ENCODE data around the gene YARS1. TPM values are rescaled to one million over a fixed set of nuclear protein-coding genes. Genes with fewer than 3 reads are reported as not detected.

The YARS1 gene
- total and polyA plus RNA-seq, 2 of the 13 experiments (the other 11 are each of a cell fraction or from before 2014, with no cell fraction given): 50.1 to 113 TPM

DNA sequence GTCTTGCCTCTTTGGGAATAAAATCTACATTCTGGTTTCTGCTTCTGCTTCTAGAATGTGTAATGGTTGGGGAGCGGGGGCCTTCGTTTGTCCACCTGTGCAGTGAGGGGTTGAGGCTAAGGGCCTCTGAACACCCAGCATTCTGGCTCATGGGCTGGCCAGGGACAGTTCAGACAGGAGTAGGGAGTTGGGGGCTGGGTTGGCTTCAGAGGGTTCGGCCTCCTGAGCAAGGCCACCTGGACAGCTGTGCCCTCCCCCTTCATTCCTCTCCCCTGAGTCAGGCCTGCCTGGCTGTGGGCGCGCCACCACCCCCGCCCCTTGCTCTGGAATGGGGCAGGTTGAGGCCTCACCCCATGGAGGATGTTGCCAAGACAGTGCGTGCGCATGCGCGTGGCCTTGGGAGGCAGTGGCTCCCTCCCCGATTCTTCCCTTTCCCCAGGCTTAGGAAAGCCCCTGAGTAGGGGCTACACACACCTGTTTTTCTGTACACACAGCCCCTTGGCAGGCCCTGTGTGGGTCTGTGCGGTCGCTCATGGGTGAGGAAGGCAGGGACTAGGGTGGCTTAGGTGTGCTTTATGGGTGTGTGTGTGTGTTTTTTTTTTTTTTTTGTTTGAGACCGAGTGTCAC is 57.0 kb downstream of the YARS1 start (continued):
- TF ChIP-seq, protein P1, sequence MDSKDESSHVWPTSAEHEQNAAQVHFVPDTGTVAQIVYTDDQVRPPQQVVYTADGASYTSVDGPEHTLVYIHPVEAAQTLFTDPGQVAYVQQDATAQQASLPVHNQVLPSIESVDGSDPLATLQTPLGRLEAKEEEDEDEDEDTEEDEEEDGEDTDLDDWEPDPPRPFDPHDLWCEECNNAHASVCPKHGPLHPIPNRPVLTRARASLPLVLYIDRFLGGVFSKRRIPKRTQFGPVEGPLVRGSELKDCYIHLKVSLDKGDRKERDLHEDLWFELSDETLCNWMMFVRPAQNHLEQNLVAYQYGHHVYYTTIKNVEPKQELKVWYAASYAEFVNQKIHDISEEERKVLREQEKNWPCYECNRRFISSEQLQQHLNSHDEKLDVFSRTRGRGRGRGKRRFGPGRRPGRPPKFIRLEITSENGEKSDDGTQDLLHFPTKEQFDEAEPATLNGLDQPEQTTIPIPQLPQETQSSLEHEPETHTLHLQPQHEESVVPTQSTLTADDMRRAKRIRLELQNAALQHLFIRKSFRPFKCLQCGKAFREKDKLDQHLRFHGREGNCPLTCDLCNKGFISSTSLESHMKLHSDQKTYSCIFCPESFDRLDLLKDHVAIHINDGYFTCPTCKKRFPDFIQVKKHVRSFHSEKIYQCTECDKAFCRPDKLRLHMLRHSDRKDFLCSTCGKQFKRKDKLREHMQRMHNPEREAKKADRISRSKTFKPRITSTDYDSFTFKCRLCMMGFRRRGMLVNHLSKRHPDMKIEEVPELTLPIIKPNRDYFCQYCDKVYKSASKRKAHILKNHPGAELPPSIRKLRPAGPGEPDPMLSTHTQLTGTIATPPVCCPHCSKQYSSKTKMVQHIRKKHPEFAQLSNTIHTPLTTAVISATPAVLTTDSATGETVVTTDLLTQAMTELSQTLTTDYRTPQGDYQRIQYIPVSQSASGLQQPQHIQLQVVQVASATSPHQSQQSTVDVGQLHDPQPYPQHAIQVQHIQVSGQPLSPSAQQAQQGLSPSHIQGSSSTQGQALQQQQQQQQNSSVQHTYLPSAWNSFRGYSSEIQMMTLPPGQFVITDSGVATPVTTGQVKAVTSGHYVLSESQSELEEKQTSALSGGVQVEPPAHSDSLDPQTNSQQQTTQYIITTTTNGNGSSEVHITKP (CRISPR knock-in tag; IDR thresholded peaks at IDR 0.05; ENCODE audit: low read depth): peak; percentile 60; the same call in 1 of the 2 replicates
- TF ChIP-seq ZNF672 (CRISPR knock-in tag; IDR thresholded peaks at IDR 0.05) (no peak), FIP1L1 (IDR thresholded peaks at IDR 0.05; ENCODE audit: borderline replicate concordance, insufficient read depth, low read depth, low read length) (0 out of 2 replicates have a peak, but pooled peaks have one; percentile 64), REL (CRISPR knock-in tag; conservative IDR thresholded peaks at IDR 0.05) (no peak), AGO1 (IDR thresholded peaks at IDR 0.05; ENCODE audit: low read depth, low read length, poor library complexity, severe bottlenecking) (peak; percentile 33), MAFK (conservative IDR thresholded peaks at IDR 0.05 in 1 of 2, IDR thresholded peaks at IDR 0.05 in 1 of 2; ENCODE audit: low read length in 2 of 2) (no peak), ZNF546 (CRISPR knock-in tag; conservative IDR thresholded peaks at IDR 0.05) (peak; percentile 17; the same call in 1 of the 2 replicates), ISL2 (CRISPR knock-in tag; IDR thresholded peaks at IDR 0.05) (peak; percentile 66), ZNF224 (CRISPR knock-in tag; IDR thresholded peaks at IDR 0.05) (peak; percentile 74; the same call in 1 of the 2 replicates), ZNF564 (CRISPR knock-in tag; IDR thresholded peaks at IDR 0.05) (0 out of 2 replicates have a peak, but pooled peaks have one; percentile 51), ZNF777 (CRISPR knock-in tag; IDR thresholded peaks at IDR 0.05) (no peak), ZKSCAN1 (IDR thresholded peaks at IDR 0.05; ENCODE audit: low read length) (no peak)
- TF ChIP-seq, protein P2, sequence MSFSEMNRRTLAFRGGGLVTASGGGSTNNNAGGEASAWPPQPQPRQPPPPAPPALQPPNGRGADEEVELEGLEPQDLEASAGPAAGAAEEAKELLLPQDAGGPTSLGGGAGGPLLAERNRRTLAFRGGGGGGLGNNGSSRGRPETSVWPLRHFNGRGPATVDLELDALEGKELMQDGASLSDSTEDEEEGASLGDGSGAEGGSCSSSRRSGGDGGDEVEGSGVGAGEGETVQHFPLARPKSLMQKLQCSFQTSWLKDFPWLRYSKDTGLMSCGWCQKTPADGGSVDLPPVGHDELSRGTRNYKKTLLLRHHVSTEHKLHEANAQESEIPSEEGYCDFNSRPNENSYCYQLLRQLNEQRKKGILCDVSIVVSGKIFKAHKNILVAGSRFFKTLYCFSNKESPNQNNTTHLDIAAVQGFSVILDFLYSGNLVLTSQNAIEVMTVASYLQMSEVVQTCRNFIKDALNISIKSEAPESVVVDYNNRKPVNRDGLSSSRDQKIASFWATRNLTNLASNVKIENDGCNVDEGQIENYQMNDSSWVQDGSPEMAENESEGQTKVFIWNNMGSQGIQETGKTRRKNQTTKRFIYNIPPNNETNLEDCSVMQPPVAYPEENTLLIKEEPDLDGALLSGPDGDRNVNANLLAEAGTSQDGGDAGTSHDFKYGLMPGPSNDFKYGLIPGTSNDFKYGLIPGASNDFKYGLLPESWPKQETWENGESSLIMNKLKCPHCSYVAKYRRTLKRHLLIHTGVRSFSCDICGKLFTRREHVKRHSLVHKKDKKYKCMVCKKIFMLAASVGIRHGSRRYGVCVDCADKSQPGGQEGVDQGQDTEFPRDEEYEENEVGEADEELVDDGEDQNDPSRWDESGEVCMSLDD (CRISPR knock-in tag; IDR thresholded peaks at IDR 0.05; ENCODE audit: borderline replicate concordance): no peak
- TF ChIP-seq, protein P3, sequence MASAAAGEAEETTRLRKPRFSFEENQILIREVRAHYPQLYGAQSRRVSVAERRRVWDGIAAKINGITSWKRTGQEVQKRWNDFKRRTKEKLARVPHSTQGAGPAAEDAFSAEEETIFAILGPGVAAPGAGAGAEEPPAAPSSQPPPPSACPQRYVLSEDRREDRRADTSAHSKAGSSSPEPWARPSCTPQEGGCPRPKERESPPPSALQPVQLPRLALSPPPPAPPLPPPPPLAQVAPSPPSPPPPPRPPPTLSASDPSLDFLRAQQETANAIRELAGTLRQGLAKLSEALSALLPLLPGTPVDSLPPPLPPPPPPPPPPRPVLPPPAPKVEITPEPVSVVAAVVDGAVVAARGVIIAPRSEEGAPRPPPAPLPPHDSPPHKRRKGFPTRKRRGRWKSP (CRISPR knock-in tag; IDR thresholded peaks at IDR 0.05): 0 out of 2 replicates have a peak, but pooled peaks have one; percentile 82
- TF ChIP-seq, protein P4, sequence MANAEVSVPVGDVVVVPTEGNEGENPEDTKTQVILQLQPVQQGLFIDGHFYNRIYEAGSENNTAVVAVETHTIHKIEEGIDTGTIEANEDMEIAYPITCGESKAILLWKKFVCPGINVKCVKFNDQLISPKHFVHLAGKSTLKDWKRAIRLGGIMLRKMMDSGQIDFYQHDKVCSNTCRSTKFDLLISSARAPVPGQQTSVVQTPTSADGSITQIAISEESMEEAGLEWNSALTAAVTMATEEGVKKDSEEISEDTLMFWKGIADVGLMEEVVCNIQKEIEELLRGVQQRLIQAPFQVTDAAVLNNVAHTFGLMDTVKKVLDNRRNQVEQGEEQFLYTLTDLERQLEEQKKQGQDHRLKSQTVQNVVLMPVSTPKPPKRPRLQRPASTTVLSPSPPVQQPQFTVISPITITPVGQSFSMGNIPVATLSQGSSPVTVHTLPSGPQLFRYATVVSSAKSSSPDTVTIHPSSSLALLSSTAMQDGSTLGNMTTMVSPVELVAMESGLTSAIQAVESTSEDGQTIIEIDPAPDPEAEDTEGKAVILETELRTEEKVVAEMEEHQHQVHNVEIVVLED (CRISPR knock-in tag; IDR thresholded peaks at IDR 0.05; ENCODE audit: borderline replicate concordance): peak; percentile 13; the same call in 1 of the 2 replicates
- TF ChIP-seq, protein P5, sequence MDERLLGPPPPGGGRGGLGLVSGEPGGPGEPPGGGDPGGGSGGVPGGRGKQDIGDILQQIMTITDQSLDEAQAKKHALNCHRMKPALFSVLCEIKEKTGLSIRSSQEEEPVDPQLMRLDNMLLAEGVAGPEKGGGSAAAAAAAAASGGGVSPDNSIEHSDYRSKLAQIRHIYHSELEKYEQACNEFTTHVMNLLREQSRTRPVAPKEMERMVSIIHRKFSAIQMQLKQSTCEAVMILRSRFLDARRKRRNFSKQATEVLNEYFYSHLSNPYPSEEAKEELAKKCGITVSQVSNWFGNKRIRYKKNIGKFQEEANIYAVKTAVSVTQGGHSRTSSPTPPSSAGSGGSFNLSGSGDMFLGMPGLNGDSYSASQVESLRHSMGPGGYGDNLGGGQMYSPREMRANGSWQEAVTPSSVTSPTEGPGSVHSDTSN (CRISPR knock-in tag; IDR thresholded peaks at IDR 0.05): no peak
- TF ChIP-seq, protein P6, sequence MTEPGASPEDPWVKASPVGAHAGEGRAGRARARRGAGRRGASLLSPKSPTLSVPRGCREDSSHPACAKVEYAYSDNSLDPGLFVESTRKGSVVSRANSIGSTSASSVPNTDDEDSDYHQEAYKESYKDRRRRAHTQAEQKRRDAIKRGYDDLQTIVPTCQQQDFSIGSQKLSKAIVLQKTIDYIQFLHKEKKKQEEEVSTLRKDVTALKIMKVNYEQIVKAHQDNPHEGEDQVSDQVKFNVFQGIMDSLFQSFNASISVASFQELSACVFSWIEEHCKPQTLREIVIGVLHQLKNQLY (CRISPR knock-in tag; IDR thresholded peaks at IDR 0.05): 0 out of 2 replicates have a peak, but pooled peaks have one; percentile 37

Measured in HepG2 (cell line).